Measurements from ENCODE around the gene SPPL3.

Gene SPPL3

DNA sequence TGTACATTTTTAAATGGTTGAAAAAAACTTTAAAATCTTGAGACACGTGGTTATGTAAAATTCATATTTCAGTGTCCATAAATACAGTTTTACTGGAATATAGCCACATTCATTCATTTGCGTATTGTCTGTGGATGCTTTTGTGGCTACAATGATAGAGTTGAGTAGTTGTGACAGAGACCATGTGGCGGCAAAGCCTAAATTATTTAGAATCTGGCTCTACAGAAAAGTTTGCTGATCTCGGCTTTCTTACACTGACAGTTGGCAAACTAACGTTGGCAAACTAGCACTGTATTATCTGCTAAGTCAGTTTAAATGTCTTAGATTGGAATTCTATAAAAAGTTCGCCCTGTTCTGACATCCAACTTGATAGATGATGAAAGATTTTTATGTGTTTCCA, 191.5 kb downstream of the SPPL3 start:
- no peaks in the 10 kb centered on the region for H3K9me2 ChIP-seq (replicated peaks; ENCODE audit: control insufficient read depth, low read length)
- H3F3A ChIP-seq (ENCODE audit: control insufficient read depth, insufficient read depth): peaks cover 27% of the 10 kb centered on the region
- H3K36me3 ChIP-seq (ENCODE audit: control insufficient read depth, low read length): peaks cover 48% of the 10 kb centered on the region

More for the DNA sequence above, 191.5 kb downstream of the SPPL3 start:
- Histone ChIP-seq H3K4me2 (ENCODE audit: low read length) (no peak overlapping the region), H3K27me3 (ENCODE audit: control insufficient read depth, low read length) (no peaks in the 10 kb centered on the region), H3K27ac (ENCODE audit: low read depth, low read length) (no peak overlapping the region), H3K79me2 (ENCODE audit: control insufficient read depth, low read length) (peaks cover 17% of the 10 kb centered on the region), H3K9me3 (ENCODE audit: control insufficient read depth, insufficient read depth, low read length) (no peaks in the 10 kb centered on the region), H3K4me3 (ENCODE audit: low read length) (no peak overlapping the region), H3K4me1 (ENCODE audit: control insufficient read depth, low read length) (peaks cover 30% of the 10 kb centered on the region), H4K20me1 (ENCODE audit: control insufficient read depth, insufficient read depth, low read depth, low read length) (no peaks in the 10 kb centered on the region)
- no peak for TF ChIP-seq EZH2phosphoT487 (IDR thresholded peaks at IDR 0.05; ENCODE audit: borderline replicate concordance, low read length)
- TF ChIP-seq, protein P1, sequence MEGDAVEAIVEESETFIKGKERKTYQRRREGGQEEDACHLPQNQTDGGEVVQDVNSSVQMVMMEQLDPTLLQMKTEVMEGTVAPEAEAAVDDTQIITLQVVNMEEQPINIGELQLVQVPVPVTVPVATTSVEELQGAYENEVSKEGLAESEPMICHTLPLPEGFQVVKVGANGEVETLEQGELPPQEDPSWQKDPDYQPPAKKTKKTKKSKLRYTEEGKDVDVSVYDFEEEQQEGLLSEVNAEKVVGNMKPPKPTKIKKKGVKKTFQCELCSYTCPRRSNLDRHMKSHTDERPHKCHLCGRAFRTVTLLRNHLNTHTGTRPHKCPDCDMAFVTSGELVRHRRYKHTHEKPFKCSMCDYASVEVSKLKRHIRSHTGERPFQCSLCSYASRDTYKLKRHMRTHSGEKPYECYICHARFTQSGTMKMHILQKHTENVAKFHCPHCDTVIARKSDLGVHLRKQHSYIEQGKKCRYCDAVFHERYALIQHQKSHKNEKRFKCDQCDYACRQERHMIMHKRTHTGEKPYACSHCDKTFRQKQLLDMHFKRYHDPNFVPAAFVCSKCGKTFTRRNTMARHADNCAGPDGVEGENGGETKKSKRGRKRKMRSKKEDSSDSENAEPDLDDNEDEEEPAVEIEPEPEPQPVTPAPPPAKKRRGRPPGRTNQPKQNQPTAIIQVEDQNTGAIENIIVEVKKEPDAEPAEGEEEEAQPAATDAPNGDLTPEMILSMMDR (IDR thresholded peaks at IDR 0.05; ENCODE audit: low read depth, low read length, poor library complexity, severe bottlenecking): no peak
